ENCODE results near the gene ASF1B.

DNA sequence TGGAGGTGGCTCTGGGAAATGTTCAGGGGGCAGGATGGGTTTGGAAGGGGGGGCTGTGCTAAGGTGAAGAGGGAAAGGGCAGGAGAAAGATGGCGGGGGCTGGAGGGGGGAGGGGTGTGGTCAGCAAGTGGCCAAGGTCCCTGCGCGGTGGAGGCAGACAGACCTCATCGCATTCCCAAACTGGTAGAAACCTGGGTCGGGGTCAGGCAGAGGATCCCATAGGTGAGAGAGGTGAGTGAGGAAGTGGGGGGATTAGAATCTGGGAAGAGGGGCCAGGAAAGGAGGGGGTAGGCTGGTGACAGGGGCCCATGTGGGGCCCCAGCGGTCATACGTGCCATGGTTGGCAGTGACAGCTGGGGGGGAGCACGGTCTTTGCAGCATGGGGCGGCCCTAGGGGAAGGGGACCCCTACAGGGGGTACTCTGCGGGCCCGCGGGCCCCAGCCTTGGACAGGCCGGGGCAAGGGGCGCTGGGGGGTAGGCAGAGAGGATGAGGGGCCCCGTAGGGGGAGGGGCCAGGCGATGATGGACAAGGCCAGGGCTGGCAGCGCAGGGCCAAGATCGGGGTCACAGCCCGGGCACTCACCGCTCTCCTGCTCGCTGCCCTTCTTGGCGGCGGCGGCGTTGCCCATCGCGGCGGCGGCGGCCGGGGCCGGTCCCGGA is 19.3 kb downstream of the ASF1B start:
- TF ChIP-seq POLR2A (IDR thresholded peaks at IDR 0.05; ENCODE audit: low read length) (no peak), GATA1 (IDR thresholded peaks at IDR 0.05; ENCODE audit: low read depth, low read length) (no peak)
